CD4-positive, alpha-beta T cell treated with Interleukin-4 for 4 hours (primary cell): ENCODE results near the gene BEST4.
"Not testable (repeated sequence)": the region's sequence is repeated elsewhere in the genome, so short reads cannot be mapped to it uniquely, and the experiment has no call there.

Source experiments
- DNase-seq: peaks from one replicate; pipeline ENCODE4 v3.0.0-alpha.2; 2020

The BEST4 gene

GRCh38 chr1:44819196-44819607, 31.2 kb upstream of the BEST4 start:
- no peak for DNase-seq

- no peak for DNase-seq
Observed at GRCh38 chr1:44817771-44818495, 30.0 kb upstream of the BEST4 start.

GRCh38 chr1:44817307-44817706, 29.3 kb upstream of the BEST4 start:
- no peak for DNase-seq

GRCh38 chr1:44815926-44816325, 28.0 kb upstream of the BEST4 start:
- DNase-seq = not testable (repeated sequence)

- DNase-seq = no peak
Observed at GRCh38 chr1:44812822-44813543, 25.0 kb upstream of the BEST4 start.

GRCh38 chr1:44811234-44811633, 23.3 kb upstream of the BEST4 start:
- no peak for DNase-seq

GRCh38 chr1:44810762-44811105, 22.8 kb upstream of the BEST4 start:
- DNase-seq = not testable (repeated sequence)

GRCh38 chr1:44810101-44810761, 22.3 kb upstream of the BEST4 start:
- no peak for DNase-seq

- DNase-seq = peak; percentile 96
Observed at GRCh38 chr1:44808938-44809917, 21.3 kb upstream of the BEST4 start.

GRCh38 chr1:44808063-44808937, 20.3 kb upstream of the BEST4 start, which contains the start of gene BTBD19:
Gene BTBD19 (plus strand): TSS chr1:44808523. CDS start chr1:44808821, 298 bp downstream.
- DNase-seq = no peak

GRCh38 chr1:44807364-44808062, 19.5 kb upstream of the BEST4 start:
- DNase-seq = peak; percentile 98

GRCh38 chr1:44806704-44807363, 18.9 kb upstream of the BEST4 start, which contains the start of gene DYNLT4:
Gene DYNLT4 (minus strand): TSS chr1:44807351. CDS start chr1:44806668, 683 bp downstream.
- DNase-seq = no peak

GRCh38 chr1:44806025-44806703, 18.2 kb upstream of the BEST4 start:
- no peak for DNase-seq

GRCh38 chr1:44805311-44806024, 17.5 kb upstream of the BEST4 start:
- no peak for DNase-seq

GRCh38 chr1:44803312-44804095, 15.5 kb upstream of the BEST4 start:
- DNase-seq = no peak

- DNase-seq = no peak
Observed at GRCh38 chr1:44803062-44803311, 15.0 kb upstream of the BEST4 start.

- no peak for DNase-seq
Observed at GRCh38 chr1:44802306-44803061, 14.5 kb upstream of the BEST4 start.
